ENCODE data around the gene LRRC39.
"Not testable (repeated sequence)": the region's sequence is repeated elsewhere in the genome, so short reads cannot be mapped to it uniquely, and the experiment has no call there.

- not testable (repeated sequence) for TF ChIP-seq POLR2A (IDR thresholded peaks at IDR 0.05)
- TF ChIP-seq, protein P1, sequence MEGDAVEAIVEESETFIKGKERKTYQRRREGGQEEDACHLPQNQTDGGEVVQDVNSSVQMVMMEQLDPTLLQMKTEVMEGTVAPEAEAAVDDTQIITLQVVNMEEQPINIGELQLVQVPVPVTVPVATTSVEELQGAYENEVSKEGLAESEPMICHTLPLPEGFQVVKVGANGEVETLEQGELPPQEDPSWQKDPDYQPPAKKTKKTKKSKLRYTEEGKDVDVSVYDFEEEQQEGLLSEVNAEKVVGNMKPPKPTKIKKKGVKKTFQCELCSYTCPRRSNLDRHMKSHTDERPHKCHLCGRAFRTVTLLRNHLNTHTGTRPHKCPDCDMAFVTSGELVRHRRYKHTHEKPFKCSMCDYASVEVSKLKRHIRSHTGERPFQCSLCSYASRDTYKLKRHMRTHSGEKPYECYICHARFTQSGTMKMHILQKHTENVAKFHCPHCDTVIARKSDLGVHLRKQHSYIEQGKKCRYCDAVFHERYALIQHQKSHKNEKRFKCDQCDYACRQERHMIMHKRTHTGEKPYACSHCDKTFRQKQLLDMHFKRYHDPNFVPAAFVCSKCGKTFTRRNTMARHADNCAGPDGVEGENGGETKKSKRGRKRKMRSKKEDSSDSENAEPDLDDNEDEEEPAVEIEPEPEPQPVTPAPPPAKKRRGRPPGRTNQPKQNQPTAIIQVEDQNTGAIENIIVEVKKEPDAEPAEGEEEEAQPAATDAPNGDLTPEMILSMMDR (IDR thresholded peaks at IDR 0.05) = not testable (repeated sequence)
These were observed 27.0 kb upstream of the LRRC39 start for GRCh38 chr1:100205103-100205502.
